ENCODE data around the gene COL24A1.

The COL24A1 gene

GRCh38 chr1:85683292-85684025 lies 473.1 kb downstream of the COL24A1 start:
- no peak for DNase-seq (ENCODE audit: low spot score)

DNA sequence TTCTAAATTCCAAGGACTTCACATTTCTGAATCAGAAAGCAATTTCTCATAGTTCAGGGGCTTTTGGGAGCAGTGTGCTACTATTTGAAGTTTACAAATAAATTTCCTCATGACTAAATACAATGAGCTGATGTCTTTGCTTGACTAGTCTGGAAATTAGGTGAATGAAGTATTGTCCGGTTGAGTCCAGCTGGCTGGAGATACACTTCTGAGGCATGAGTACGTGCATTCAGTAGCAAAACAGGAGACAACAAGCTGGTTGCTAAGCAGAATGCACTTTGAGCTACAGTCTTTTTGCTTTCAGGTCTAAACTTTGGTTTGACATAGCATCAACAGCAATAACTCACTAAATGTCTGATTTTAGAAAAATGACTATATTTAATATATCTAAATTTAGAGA lies 475.5 kb downstream of the COL24A1 start:
- no peak for DNase-seq (ENCODE audit: low spot score)
